GM23338 (cell line): ENCODE data around the gene FSD1. TPM values are rescaled to one million over a fixed set of nuclear protein-coding genes. Genes with fewer than 3 reads are reported as not detected.

Source experiments
- ATAC-seq: fragments of 200-7000 bp; cut with Tn5 transposase; 3 replicates; pipeline ENCODE4 v1.9.1; 2020
- DNase-seq: peaks from one replicate; pipeline ENCODE4 v3.0.0-alpha.2; 2015; ENCODE audit warnings: low spot score
- H2AFZ ChIP-seq: fragments of 200-600 bp; sonication (generic); 2 replicates; pipeline ENCODE4 v1.8.0; 2016; ENCODE audit warnings: antibody characterized with exemption, mild to moderate bottlenecking, moderate library complexity
- H3F3A ChIP-seq: fragments of 200-600 bp; sonication (generic); replicated peaks from 2 replicates; pipeline ENCODE4 v1.8.0; 2017; ENCODE audit warnings: antibody characterized with exemption, mixed run types, low read depth
- H3K27ac ChIP-seq: fragments of 200-600 bp; sonication (generic); 2 replicates; pipeline ENCODE4 v1.6.1; 2016; ENCODE audit warnings: low read depth
- H3K27me3 ChIP-seq: fragments of 200-600 bp; sonication (generic); 2 replicates; pipeline ENCODE4 v1.8.0; 2016; ENCODE audit warnings: mild to moderate bottlenecking, mixed run types, moderate library complexity; ENCODE audit not compliant: insufficient read depth
- H3K36me3 ChIP-seq: fragments of 200-600 bp; sonication (generic); 2 replicates; pipeline ENCODE4 v1.8.0; 2016; ENCODE audit warnings: mild to moderate bottlenecking; ENCODE audit not compliant: insufficient read depth
- H3K4me1 ChIP-seq: fragments of 200-600 bp; sonication (generic); 2 replicates; pipeline ENCODE4 v1.8.0; 2016; ENCODE audit warnings: mild to moderate bottlenecking, moderate library complexity; ENCODE audit not compliant: insufficient read depth
- H3K4me2 ChIP-seq: fragments of 200-600 bp; sonication (generic); 2 replicates; pipeline ENCODE4 v1.7.1; 2017; ENCODE audit warnings: mixed run types
- H3K4me3 ChIP-seq: fragments of 200-600 bp; sonication (generic); 2 replicates; pipeline ENCODE4 v1.6.1; 2016; ENCODE audit warnings: mixed run types
- H3K79me2 ChIP-seq: fragments of 200-600 bp; sonication (generic); replicated peaks from 2 replicates; pipeline ENCODE4 v1.8.0; 2017; ENCODE audit warnings: mild to moderate bottlenecking; ENCODE audit not compliant: insufficient read depth
- H3K9me2 ChIP-seq: fragments of 200-600 bp; sonication (generic); 2 replicates; pipeline ENCODE4 v1.8.0; 2017; ENCODE audit not compliant: insufficient read depth
- H4K20me1 ChIP-seq: fragments of 200-600 bp; sonication (generic); replicated peaks from 2 replicates; pipeline ENCODE4 v1.8.0; 2017; ENCODE audit warnings: mild to moderate bottlenecking; ENCODE audit not compliant: insufficient read depth
- H3K27ac Mint-ChIP-seq: 2 replicates; pipeline ENCODE4 v1.8.0; 2020; ENCODE audit warnings: inconsistent platforms, mild to moderate bottlenecking, moderate library complexity, mixed read lengths
- H3K27me3 Mint-ChIP-seq: 3 replicates; pipeline ENCODE4 v1.8.0; 2022; ENCODE audit warnings: low read depth, mild to moderate bottlenecking, moderate library complexity, mixed read lengths, inconsistent platforms; ENCODE audit not compliant: insufficient read depth, poor library complexity
- H3K36me3 Mint-ChIP-seq: 3 replicates; pipeline ENCODE4 v1.8.0; 2021; ENCODE audit warnings: low read depth, mild to moderate bottlenecking, inconsistent platforms, moderate library complexity, mixed read lengths
- H3K4me1 Mint-ChIP-seq: 3 replicates; pipeline ENCODE4 v1.8.0; 2020; ENCODE audit warnings: mild to moderate bottlenecking, inconsistent platforms, mixed read lengths
- H3K4me3 Mint-ChIP-seq: 3 replicates; pipeline ENCODE4 v1.8.0; 2021; ENCODE audit warnings: moderate library complexity, mild to moderate bottlenecking, inconsistent platforms, mixed read lengths
- H3K9me3 Mint-ChIP-seq: 3 replicates; pipeline ENCODE4 v1.8.0; 2020; ENCODE audit warnings: moderate library complexity, mild to moderate bottlenecking, inconsistent platforms, mixed read lengths
- CREB1 ChIP-seq: fragments of 250-450 bp; sonication (Bioruptor Pico); IDR thresholded peaks from 2 replicates; pipeline ENCODE4 v1.5.0; 2020; ENCODE audit warnings: low read depth, mild to moderate bottlenecking, moderate library complexity
- EZH2 ChIP-seq: fragments of 200-600 bp; sonication (generic); IDR thresholded peaks from one replicate; pipeline ENCODE4 v1.8.0; 2017; ENCODE audit warnings: antibody characterized with exemption, mild to moderate bottlenecking, low read depth; ENCODE audit not compliant: unreplicated experiment
- JUNB ChIP-seq: IDR thresholded peaks from one replicate; pipeline ENCODE4 v1.6.1; 2016; ENCODE audit warnings: antibody characterized with exemption; ENCODE audit not compliant: unreplicated experiment
- POLR2AphosphoS5 ChIP-seq: IDR thresholded peaks from 2 replicates; pipeline ENCODE4 v1.6.1; 2016; ENCODE audit warnings: antibody characterized with exemption, low read depth
- STAT1 ChIP-seq: IDR thresholded peaks from one replicate; pipeline ENCODE4 v1.6.1; 2016; ENCODE audit warnings: antibody characterized with exemption; ENCODE audit not compliant: unreplicated experiment
- ZNF114 ChIP-seq: fragments of 250-450 bp; sonication (Bioruptor Pico); IDR thresholded peaks from 2 replicates; pipeline ENCODE4 v1.5.0; 2020; ENCODE audit warnings: mild to moderate bottlenecking, moderate library complexity
- ZNF331 ChIP-seq: fragments of 250-450 bp; sonication (Bioruptor Pico); IDR thresholded peaks from 2 replicates; pipeline ENCODE4 v1.5.0; 2020; ENCODE audit warnings: low read depth, mild to moderate bottlenecking, moderate library complexity
- polyA plus RNA-seq: library from polyadenylated mRNA; unstranded; fragments of >200 nt; fragmentation: Nextera tagmentation; extraction: Ambion mirVana; gene quantifications from 2 replicates; pipeline ENCODE4 v1.2.1, GENCODE V29; 2016
- total RNA-seq: library from RNA; depleted of rRNA; stranded (reverse); fragments of >200 nt; shearing (Covaris generic); gene quantifications from 2 replicates; pipeline ENCODE4 v1.2.3, GENCODE V29; 2014
- TF ChIP-seq, protein P1 (sequence below): fragments of 250-450 bp; sonication (Bioruptor Pico); IDR thresholded peaks from 2 replicates; pipeline ENCODE4 v1.5.0; 2020; ENCODE audit warnings: mild to moderate bottlenecking, moderate library complexity
- TF ChIP-seq, protein P2 (sequence below): IDR thresholded peaks from 2 replicates; pipeline ENCODE4 v1.6.1; 2016; ENCODE audit warnings: antibody characterized with exemption

Gene FSD1
- total and polyA plus RNA-seq, 2 experiments from 2014 or later = 50.7 to 82.9 TPM

GRCh38 chr19:4303819-4304537, 420 bp upstream of the FSD1 start:
- no peaks in the 10 kb centered on the region; the same call in 2 of the 3 replicates for H3K9me3 Mint-ChIP-seq
- H2AFZ ChIP-seq = peak overlapping the region; percentile 76
- H4K20me1 ChIP-seq = no peaks in the 10 kb centered on the region
- H3K4me3 ChIP-seq = peak overlapping the region; percentile 51
- no peak for ATAC-seq
- H3K79me2 ChIP-seq = no peaks in the 10 kb centered on the region
- peaks cover 31% of the 10 kb centered on the region for H3K36me3 Mint-ChIP-seq
- H3K27ac ChIP-seq = no peak overlapping the region
- H3K27me3 ChIP-seq = no peaks in the 10 kb centered on the region
- no peak for DNase-seq
- TF ChIP-seq ZNF114 (CRISPR knock-in tag) = no peak
- no peak for TF ChIP-seq JUNB
- TF ChIP-seq EZH2 = no peak
- no peak for TF ChIP-seq CREB1 (CRISPR knock-in tag)
- no peak for TF ChIP-seq POLR2AphosphoS5
- no peak for TF ChIP-seq STAT1
- peak overlapping the region; percentile 69 for H3K4me2 ChIP-seq
- H3K27ac Mint-ChIP-seq = no peak overlapping the region
- H3K4me1 ChIP-seq = no peaks in the 10 kb centered on the region; the same call in 1 of the 2 replicates
- peaks cover 15% of the 10 kb centered on the region for H3K4me1 Mint-ChIP-seq
- H3K9me2 ChIP-seq = no peaks in the 10 kb centered on the region
- H3K4me3 Mint-ChIP-seq = peak overlapping the region; percentile 63
- 0 out of 2 replicates have a peak, but pooled peaks cover 8% of the 10 kb centered on the region for H3F3A ChIP-seq
- peaks cover 6% of the 10 kb centered on the region; the same call in 1 of the 2 replicates for H3K36me3 ChIP-seq
- H3K27me3 Mint-ChIP-seq = peaks cover 7% of the 10 kb centered on the region

DNA sequence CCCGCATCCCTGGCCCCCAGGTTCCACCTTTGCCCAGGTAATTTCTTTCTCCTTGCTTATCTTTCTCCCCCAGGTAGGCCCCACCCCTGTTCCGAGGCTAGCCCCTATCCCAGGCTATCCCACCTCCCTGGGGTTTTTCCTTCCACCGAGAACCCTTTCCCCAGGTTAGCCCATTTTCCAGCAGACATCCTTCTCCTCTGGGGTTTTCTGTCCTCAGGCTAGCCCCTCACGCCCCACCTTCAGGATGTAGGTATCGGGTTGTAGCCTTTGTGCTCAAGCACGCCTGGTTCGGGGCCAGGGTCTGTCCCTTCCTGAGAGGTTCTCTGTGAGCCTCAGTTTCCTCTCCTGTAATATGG, 837 bp downstream of the FSD1 start:
- DNase-seq = peak; percentile 70
- Mint-ChIP-seq H3K27ac (no peak overlapping the region), H3K9me3 (no peaks in the 10 kb centered on the region; the same call in 2 of the 3 replicates), H3K27me3 (peaks cover 11% of the 10 kb centered on the region), H3K4me1 (peaks cover 15% of the 10 kb centered on the region), H3K4me3 (peak overlapping the region; percentile 67), H3K36me3 (peaks cover 43% of the 10 kb centered on the region)
- no peak overlapping the region for H3K27ac ChIP-seq
- no peaks in the 10 kb centered on the region for H4K20me1 ChIP-seq
- no peaks in the 10 kb centered on the region; the same call in 1 of the 2 replicates for H3K4me1 ChIP-seq
- no peaks in the 10 kb centered on the region for H3K9me2 ChIP-seq
- peaks cover 8% of the 10 kb centered on the region; the same call in 1 of the 2 replicates for H3F3A ChIP-seq
- H3K4me3 ChIP-seq = peak overlapping the region; percentile 51
- H3K79me2 ChIP-seq = no peaks in the 10 kb centered on the region
- ATAC-seq = no peak
- peaks cover 11% of the 10 kb centered on the region; the same call in 1 of the 2 replicates for H3K36me3 ChIP-seq
- H3K4me2 ChIP-seq = no peak overlapping the region; the same call in 1 of the 2 replicates
- H2AFZ ChIP-seq = no peak overlapping the region
- TF ChIP-seq ZNF114 (CRISPR knock-in tag) = no peak
- H3K27me3 ChIP-seq = no peaks in the 10 kb centered on the region

DNA sequence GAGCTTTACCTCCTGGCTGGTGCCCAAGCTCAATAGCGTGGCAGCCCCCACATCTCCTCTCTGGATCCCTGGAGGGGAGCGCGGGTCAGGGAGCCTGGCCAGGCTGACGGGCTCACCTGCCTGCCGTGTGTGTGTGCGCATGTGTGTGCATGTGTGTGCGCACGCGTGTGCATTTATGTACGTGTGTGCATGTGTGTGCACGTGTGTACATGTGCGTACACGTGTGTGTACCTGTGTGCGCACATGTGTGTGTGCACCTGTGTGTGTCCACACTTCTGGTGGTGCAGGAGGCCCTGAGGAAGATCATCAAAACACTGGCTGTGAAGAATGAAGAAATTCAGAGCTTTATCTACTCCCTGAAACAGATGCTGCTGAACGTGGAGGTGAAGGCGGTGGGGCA, 1.3 kb downstream of the FSD1 start:
- Histone ChIP-seq H4K20me1 (no peaks in the 10 kb centered on the region), H3K27ac (no peak overlapping the region), H3K36me3 (peaks cover 11% of the 10 kb centered on the region; the same call in 1 of the 2 replicates), H3K9me2 (no peaks in the 10 kb centered on the region), H3F3A (peaks cover 8% of the 10 kb centered on the region; the same call in 1 of the 2 replicates), H3K27me3 (no peaks in the 10 kb centered on the region), H3K79me2 (no peaks in the 10 kb centered on the region), H3K4me1 (no peaks in the 10 kb centered on the region; the same call in 1 of the 2 replicates), H2AFZ (no peak overlapping the region), H3K4me3 (no peak overlapping the region), H3K4me2 (no peak overlapping the region)
- ATAC-seq (no peak), DNase-seq (no peak)
- Mint-ChIP-seq H3K4me1 (peaks cover 15% of the 10 kb centered on the region), H3K27ac (no peak overlapping the region), H3K9me3 (no peaks in the 10 kb centered on the region; the same call in 2 of the 3 replicates), H3K4me3 (peak overlapping the region; percentile 67; the same call in 2 of the 3 replicates), H3K27me3 (peaks cover 11% of the 10 kb centered on the region), H3K36me3 (peaks cover 47% of the 10 kb centered on the region)
- TF ChIP-seq ZNF331 (CRISPR knock-in tag) (no peak), JUNB (no peak), STAT1 (no peak)
- TF ChIP-seq, protein P1, sequence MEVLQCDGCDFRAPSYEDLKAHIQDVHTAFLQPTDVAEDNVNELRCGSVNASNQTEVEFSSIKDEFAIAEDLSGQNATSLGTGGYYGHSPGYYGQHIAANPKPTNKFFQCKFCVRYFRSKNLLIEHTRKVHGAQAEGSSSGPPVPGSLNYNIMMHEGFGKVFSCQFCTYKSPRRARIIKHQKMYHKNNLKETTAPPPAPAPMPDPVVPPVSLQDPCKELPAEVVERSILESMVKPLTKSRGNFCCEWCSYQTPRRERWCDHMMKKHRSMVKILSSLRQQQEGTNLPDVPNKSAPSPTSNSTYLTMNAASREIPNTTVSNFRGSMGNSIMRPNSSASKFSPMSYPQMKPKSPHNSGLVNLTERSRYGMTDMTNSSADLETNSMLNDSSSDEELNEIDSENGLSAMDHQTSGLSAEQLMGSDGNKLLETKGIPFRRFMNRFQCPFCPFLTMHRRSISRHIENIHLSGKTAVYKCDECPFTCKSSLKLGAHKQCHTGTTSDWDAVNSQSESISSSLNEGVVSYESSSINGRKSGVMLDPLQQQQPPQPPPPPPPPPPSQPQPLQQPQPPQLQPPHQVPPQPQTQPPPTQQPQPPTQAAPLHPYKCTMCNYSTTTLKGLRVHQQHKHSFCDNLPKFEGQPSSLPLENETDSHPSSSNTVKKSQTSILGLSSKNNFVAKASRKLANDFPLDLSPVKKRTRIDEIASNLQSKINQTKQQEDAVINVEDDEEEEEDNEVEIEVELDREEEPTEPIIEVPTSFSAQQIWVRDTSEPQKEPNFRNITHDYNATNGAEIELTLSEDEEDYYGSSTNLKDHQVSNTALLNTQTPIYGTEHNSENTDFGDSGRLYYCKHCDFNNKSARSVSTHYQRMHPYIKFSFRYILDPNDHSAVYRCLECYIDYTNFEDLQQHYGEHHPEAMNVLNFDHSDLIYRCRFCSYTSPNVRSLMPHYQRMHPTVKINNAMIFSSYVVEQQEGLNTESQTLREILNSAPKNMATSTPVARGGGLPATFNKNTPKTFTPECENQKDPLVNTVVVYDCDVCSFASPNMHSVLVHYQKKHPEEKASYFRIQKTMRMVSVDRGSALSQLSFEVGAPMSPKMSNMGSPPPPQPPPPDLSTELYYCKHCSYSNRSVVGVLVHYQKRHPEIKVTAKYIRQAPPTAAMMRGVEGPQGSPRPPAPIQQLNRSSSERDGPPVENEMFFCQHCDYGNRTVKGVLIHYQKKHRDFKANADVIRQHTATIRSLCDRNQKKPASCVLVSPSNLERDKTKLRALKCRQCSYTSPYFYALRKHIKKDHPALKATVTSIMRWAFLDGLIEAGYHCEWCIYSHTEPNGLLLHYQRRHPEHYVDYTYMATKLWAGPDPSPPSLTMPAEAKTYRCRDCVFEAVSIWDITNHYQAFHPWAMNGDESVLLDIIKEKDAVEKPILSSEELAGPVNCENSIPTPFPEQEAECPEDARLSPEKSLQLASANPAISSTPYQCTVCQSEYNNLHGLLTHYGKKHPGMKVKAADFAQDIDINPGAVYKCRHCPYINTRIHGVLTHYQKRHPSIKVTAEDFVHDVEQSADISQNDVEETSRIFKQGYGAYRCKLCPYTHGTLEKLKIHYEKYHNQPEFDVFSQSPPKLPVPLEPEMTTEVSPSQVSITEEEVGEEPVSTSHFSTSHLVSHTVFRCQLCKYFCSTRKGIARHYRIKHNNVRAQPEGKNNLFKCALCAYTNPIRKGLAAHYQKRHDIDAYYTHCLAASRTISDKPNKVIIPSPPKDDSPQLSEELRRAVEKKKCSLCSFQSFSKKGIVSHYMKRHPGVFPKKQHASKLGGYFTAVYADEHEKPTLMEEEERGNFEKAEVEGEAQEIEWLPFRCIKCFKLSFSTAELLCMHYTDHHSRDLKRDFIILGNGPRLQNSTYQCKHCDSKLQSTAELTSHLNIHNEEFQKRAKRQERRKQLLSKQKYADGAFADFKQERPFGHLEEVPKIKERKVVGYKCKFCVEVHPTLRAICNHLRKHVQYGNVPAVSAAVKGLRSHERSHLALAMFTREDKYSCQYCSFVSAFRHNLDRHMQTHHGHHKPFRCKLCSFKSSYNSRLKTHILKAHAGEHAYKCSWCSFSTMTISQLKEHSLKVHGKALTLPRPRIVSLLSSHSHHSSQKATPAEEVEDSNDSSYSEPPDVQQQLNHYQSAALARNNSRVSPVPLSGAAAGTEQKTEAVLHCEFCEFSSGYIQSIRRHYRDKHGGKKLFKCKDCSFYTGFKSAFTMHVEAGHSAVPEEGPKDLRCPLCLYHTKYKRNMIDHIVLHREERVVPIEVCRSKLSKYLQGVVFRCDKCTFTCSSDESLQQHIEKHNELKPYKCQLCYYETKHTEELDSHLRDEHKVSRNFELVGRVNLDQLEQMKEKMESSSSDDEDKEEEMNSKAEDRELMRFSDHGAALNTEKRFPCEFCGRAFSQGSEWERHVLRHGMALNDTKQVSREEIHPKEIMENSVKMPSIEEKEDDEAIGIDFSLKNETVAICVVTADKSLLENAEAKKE = no peak
- TF ChIP-seq, protein P2, sequence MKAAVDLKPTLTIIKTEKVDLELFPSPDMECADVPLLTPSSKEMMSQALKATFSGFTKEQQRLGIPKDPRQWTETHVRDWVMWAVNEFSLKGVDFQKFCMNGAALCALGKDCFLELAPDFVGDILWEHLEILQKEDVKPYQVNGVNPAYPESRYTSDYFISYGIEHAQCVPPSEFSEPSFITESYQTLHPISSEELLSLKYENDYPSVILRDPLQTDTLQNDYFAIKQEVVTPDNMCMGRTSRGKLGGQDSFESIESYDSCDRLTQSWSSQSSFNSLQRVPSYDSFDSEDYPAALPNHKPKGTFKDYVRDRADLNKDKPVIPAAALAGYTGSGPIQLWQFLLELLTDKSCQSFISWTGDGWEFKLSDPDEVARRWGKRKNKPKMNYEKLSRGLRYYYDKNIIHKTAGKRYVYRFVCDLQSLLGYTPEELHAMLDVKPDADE = no peak
